NCI-H69 (cell line): Measurements from ENCODE around the gene ZBTB48.
A peak's percentile ranks its signal among the peaks of the same experiment; 100 is the strongest.

Source experiments
- DNase-seq: peaks from one replicate; lab custom pipeline; 2025; lab: John Stamatoyannopoulos, UW

Gene ZBTB48

DNA sequence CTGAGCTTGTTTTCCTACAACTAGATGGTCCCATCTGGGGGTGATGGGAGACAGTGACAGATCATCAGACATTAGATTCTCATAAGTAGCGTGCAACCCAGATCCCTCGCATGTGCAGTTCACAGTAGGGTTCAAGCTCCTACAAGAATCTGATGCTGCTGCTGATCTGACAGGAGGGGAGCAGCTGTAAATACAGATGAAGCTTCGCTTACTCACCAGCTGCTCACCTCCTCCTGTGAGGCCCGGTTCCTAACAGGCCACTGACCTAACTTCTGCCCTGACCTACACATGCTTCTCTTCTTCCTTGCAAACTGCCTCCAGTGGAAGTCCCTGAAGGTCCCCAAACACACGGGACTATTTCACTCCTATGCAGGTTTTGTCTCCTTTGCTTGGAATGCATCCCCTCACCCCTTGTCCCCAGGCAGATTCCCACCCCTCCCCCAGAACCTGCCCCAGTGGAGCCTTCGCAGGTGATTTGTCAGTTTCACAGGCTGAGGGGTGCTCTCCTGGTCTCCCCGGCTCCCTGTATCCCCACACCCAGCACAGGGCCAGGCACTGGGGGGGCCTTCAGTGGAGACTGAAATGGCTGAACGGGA lies 5.7 kb upstream of the ZBTB48 start:
- no peak for DNase-seq

DNA sequence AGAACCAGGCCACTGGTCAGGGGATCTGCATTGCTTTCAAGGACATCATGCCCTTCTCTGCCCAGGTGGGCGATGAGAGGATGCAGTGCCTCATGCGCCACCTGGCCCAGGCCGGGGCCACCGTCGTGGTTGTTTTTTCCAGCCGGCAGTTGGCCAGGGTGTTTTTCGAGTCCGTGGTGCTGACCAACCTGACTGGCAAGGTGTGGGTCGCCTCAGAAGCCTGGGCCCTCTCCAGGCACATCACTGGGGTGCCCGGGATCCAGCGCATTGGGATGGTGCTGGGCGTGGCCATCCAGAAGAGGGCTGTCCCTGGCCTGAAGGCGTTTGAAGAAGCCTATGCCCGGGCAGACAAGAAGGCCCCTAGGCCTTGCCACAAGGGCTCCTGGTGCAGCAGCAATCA lies 5.0 kb upstream of the ZBTB48 start:
- no peak for DNase-seq

DNA sequence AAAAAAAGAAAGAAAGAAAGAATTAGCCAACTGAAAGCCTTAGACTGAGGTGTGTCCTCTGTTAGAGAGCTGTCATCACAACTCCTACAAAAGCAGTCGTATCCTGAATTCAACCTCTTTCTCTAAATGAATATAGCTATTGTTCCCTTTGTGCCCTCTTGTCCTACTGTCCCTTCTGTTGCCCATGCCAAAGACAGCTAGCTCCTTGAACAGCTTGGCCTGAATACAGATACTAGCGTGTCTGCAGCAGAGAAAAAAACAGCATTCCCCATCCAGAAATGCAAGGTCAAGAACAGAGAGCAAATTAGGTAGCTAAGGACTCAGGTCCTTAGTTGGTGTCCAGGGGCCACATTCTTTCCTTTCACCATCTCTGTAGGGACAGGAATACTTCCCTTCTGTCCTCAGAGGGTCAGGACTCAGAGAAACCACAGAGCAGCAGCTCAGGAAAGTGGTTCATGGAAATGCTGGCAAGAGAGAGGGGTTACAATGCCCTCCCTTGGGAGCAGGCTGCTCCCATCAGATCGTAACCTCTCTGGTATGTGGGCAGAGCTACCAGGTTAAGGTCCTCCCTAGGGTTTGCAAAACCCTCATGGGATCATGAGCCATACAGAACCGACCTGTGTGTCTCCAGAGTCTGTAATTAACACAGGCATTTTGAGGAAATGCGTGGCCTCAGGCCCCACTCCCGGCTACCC lies 1.8 kb upstream of the ZBTB48 start:
- no peak for DNase-seq

DNA sequence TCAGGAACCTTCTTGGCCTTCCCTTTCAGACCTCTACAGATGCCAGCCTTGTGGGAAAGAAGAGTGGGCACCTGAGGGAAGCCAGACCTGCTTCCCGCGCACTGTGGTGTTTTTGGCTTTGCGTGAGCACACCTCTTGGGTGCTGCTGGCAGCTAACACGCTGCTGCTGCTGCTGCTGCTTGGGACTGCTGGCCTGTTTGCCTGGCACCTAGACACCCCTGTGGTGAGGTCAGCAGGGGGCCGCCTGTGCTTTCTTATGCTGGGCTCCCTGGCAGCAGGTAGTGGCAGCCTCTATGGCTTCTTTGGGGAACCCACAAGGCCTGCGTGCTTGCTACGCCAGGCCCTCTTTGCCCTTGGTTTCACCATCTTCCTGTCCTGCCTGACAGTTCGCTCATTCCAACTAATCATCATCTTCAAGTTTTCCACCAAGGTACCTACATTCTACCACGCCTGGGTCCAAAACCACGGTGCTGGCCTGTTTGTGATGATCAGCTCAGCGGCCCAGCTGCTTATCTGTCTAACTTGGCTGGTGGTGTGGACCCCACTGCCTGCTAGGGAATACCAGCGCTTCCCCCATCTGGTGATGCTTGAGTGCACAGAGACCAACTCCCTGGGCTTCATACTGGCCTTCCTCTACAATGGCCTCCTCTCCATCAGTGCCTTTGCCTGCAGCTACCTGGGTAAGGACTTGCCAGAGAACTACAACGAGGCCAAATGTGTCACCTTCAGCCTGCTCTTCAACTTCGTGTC lies 995 bp upstream of the ZBTB48 start:
- DNase-seq, result no peak

DNA sequence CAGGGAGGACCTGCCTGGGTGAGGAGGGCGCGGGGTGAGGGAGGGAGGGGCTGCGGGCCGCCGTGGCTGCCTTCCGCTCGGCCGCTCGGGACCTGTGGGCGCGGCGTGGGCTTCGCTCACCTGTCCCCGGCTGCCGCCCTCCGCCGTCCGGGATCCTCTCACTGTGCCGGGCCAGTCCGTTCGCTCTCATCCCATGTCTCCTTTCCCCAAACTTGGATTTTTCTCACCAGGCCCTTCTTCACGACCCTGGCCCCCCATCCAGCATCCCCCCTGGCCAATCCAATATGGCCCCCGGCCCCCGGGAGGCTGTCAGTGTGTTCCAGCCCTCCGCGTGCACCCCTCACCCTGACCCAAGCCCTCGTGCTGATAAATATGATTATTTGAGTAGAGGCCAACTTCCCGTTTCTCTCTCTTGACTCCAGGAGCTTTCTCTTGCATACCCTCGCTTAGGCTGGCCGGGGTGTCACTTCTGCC lies 362 bp downstream of the ZBTB48 start:
- no peak for DNase-seq

DNA sequence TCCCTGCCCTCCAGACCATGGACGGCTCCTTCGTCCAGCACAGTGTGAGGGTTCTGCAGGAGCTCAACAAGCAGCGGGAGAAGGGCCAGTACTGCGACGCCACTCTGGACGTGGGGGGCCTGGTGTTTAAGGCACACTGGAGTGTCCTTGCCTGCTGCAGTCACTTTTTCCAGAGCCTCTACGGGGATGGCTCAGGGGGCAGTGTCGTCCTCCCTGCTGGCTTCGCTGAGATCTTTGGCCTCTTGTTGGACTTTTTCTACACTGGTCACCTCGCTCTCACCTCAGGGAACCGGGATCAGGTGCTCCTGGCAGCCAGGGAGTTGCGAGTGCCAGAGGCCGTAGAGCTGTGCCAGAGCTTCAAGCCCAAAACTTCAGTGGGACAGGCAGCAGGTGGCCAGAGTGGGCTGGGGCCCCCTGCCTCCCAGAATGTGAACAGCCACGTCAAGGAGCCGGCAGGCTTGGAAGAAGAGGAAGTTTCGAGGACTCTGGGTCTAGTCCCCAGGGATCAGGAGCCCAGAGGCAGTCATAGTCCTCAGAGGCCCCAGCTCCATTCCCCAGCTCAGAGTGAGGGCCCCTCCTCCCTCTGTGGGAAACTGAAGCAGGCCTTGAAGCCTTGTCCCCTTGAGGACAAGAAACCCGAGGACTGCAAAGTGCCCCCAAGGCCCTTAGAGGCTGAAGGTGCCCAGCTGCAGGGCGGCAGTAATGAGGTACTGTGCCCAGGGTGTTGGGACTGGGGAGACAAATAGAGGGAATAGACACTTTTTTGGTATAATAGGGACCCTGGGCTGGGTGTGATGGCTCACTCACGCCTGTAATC lies 1.0 kb downstream of the ZBTB48 start:
- no peak for DNase-seq

DNA sequence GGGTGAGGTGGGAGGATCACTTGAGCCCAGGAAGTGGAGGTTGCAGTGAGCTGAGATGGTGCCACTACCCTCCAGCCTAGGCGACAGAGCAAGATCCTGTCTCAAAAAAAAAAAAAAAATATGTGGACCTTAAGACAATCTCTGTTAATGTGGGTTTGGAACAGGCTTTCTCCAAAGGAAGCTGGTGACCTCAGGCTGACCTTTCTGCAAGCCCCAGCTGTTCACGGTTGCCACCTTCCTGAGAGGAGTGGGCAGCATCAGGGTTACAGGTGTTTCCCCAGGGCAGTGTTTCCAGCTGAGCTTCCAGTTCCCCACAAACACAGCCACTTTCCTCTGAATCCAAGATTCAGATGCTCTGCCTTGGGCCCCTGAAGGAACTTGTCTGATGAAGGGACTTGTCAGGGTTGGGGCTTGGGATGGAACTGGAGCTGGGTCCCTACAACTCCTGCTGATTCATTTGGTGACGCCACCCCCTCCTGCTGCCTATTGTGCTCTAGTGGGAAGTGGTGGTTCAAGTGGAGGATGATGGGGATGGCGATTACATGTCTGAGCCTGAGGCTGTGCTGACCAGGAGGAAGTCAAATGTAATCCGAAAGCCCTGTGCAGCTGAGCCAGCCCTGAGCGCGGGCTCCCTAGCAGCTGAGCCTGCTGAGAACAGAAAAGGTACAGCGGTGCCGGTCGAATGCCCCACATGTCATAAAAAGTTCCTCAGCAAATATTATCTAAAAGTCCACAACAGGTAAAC lies 1.9 kb downstream of the ZBTB48 start:
- peak; percentile 36 for DNase-seq

DNA sequence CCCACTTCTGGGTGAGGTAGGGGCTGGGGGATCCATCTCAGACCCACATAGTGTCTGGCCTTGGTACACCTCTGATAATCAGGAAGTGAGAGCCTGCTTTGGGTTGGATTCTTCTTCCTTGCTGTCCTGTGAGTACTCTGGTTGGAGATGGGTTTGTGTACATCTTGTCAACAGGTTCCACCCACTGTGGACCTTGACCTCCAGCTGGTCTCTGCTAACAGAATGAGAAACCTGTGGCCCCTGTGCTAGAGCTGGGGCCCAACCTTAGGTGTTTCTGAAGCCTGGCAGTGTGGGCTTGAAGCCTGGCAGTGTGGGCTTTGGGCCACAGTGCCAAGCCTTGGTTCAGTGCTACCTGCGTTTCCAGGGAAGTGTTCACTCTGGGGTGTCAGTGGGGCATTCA lies 2.6 kb downstream of the ZBTB48 start:
- no peak for DNase-seq

DNA sequence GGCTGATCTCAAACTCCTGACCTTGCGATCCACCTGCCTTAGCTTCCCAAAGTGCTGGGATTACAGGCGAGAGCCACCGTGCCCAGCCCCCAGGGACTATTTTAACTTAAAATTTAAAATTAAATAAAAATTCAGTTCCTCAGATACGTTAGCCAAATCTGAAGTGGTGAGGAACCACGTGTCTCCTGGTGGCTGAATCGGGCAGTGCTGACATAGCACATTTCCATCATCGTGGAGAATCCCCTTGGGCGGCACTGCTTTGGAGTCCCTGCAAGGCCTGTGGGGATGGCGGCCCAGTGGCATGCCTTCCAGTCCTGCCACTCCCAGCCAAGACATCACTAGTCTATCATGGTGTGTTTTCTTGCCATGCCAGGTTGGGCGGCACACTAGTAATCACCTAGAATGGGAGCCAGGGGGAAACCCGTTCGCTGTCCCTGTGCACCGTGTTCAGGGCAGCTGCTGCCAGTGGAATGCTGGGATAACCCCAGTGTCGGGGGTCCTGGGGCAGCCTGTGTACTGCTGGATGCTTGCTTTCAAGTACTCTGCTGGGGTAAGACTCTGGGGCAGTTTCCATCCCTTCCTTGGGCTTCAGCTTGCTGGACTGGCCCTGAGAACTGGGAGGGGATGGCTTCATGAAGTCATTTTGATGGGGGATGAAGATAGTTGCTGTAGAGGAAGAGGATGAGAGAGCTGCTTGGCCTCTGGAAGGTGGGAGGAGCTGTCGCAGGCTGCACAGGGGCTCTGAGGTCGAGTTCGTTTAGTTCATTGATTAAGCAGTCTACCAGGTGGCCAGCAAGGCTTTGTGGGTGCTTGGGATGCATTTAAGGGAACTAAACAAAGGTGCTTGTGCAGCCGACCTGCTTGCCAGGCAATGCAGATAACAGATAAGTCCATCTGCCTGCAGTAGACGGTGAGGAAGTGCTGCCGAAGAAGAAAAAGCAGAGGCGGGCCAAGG lies 4.6 kb downstream of the ZBTB48 start:
- no peak for DNase-seq

DNA sequence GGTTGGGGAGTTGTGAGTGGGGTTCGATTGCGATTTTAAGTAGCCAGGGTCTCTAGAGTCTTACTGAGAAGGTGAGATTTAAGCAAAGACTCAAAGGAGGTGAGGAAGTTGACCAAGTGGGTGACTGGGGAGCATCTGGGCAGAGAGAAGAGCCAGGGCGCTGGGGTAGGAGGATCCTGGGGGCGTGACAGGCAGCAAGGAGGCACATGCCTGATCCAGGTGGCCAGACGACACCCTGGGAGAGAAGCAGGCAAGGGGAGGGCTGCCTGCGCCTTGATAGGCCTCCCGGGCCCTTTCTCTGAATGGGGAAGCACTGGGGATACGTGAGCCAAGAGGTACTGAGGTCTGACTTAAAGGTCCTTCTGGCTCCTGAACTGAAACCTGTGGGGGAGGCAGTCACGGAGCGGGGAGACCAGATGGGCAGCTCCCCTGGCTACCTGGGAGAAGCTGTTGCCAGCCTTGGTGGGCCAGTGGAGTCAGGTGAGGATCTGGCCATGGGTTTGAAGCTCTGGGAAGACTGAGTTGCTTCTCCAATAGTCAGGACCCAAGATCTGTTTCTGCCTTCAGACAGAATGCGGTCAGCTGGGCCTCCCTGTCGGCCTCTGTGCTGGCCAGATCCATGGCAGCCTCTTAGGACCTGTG lies 5.4 kb downstream of the ZBTB48 start:
- DNase-seq, result no peak

DNA sequence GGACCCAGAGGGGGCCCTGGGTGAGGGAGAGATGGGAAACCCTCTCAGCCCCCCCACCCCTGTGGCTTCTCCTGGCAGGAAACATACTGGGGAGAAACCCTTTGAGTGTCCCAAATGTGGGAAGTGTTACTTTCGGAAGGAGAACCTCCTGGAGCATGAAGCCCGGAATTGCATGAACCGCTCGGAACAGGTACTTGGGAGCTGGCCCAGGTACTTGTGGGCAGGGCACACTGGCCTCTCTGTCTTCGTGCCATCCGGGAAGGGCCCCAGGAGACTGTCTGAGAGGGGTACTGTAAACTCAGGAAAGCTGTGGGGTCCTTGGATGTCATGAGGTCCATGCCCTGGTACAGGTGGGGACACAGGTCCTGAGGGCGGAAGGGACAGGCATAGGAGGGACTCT lies 6.0 kb downstream of the ZBTB48 start:
- no peak for DNase-seq

DNA sequence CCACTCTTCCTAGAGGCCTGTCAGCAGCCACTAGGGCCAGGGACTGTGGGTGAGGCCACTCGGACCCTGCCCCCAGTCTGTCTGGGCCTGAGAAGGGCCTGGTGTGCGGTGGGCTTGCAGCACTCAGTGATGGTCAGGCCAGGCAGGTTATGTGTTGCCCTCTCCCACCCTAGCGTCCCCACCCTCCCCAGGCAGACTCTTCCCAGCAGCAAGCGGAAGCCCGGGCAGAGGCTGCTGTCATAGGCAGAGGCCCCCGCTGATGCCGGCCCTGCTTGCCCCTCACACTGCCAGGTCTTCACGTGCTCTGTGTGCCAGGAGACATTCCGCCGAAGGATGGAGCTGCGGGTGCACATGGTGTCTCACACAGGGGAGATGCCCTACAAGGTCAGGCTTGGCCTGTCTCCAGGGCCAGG lies 6.6 kb downstream of the ZBTB48 start:
- no peak for DNase-seq

DNA sequence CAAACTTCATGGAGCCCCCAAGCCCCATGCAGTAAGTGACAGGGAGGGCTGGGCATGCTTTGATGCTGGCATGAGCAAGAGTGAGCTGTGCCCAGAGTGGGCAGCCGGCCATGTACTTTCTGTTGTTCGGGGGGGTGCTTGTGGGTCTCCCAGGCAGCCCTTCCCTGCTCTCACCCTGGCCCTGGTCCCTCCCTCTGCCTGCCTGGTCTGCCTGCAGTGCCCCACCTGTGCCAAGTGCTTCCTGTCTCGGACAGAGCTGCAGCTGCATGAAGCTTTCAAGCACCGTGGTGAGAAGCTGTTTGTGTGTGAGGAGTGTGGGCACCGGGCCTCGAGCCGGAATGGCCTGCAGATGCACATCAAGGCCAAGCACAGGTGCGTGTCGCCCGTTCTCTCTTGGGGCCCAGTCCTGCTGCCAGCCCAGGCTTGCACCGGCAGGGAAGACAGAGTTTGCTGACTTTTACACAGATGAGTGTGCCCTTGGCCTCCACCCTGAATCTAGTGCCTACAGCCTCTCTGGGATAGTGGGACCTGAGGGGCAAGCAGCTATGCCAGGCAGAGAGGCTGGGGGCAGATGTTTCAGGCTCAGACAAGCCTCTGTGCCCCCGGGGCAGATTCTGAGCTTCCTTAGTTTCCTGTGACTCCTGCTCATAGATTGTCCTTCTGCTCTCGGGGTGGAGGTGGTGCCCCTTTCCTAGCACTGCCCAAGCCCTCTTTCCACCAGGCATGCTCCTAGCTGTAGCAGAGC lies 7.6 kb downstream of the ZBTB48 start:
- DNase-seq, result no peak

DNA sequence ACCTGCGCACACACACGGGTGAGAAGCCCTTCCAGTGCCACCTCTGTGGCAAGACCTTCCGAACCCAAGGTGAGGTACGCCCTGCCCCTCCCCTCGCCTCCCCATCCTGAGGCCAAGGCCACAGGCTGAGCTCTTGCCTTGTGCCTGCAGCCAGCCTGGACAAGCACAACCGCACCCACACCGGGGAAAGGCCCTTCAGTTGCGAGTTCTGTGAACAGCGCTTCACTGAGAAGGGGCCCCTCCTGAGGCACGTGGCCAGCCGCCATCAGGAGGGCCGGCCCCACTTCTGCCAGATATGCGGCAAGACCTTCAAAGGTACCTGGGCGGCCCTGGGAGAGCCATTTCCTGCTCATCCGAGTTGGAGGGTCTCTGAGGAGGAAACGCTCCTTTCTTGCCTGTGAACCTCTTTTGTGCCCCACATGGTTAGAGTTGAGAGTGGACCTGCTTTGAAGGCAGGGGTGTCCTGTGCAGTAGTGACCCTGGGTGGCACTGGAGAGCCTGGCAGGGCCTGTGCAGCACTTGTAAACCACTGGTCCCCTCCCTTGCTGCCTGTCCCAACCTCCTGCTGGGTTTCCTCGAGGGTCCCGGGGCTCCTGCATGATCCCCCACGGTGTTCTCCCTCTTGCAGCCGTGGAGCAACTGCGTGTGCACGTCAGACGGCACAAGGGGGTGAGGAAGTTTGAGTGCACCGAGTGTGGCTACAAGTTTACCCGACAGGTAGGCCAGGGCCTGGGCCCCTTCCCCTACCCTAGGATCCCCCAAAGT lies 8.5 kb downstream of the ZBTB48 start:
- no peak for DNase-seq

DNA sequence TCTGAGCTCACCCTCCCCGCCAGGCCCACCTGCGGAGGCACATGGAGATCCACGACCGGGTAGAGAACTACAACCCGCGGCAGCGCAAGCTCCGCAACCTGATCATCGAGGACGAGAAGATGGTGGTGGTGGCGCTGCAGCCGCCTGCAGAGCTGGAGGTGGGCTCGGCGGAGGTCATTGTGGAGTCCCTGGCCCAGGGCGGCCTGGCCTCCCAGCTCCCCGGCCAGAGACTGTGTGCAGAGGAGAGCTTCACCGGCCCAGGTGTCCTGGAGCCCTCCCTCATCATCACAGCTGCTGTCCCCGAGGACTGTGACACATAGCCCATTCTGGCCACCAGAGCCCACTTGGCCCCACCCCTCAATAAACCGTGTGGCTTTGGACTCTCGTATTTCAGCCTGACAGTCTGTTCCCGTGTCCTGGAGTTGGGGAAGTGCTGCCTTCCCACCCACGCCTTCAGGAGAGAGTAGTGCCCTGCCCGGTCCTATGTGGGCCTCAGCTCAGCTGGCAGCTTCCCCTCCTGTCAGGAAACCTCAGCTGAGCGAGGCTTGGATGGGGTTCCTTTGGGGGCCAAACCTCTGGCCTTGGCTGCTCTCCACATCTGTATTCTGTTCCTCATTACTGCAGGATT lies 9.2 kb downstream of the ZBTB48 start:
- no peak for DNase-seq

DNA sequence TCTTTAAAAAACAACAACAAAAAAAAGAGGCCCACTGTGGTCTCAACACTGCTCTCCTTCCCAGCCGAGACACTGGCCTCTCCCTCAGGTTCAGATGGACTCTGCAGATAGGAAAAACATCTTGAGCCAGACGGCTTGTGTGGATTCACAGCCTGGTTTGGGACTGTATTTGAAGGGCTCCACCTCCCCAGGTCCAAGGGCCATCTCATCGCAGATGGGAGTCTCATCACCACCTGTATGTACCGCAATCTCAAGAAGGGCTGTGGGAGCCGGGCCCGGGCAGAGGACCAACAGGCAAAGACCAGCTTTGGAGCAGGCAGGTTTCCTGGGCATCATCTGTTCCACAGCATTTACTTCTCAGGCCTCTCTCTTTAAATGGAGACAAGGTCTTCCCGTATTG lies 10.3 kb downstream of the ZBTB48 start:
- DNase-seq, result no peak

DNA sequence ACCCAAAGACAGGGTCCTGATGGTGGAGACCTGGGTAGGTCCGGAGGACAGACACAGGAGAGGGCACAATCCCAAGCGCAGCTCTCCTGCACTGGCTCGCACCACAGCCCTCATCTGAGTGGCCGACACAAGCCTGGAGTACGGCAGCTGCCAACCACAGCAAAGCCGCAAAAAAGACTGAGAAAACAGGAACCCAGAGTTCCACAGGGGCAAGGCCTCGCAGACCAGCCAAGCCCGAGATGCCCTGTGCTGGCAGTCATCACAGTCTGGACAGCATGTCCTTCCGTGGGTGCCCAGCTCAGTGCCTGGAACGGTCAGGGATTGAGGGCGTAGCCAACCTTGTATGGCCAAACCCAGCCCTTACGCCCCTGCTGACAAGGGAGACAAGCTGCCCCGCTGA lies 11.4 kb downstream of the ZBTB48 start:
- no peak for DNase-seq

DNA sequence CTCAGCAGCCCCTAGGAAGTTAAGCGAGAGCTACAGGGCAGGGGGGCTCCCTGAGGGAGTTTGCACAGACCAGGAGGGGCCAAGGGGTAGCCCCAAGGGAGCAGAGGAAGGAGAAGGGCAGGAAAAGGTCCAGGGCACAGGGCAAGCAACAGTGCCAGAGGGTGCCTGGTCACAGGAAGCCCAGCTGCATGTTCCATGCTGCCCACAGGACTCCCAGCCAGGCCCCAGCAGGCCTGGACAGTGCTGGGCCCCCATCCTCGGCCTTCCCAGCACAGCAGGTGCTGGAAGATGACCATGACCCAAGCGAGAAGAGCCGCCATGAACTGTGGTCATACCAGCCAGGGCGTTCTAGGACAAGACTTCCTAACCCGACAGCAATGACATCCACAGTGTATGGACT lies 11.8 kb downstream of the ZBTB48 start:
- no peak for DNase-seq
